ENCODE data around the gene NAAA. TPM values are rescaled to one million over a fixed set of nuclear protein-coding genes. Genes with fewer than 3 reads are reported as not detected.

NAAA gene
- total RNA-seq = 43.0 and 67.9 TPM in 2 replicates

GRCh38 chr4:75940692-75941253 lies at the start of gene NAAA:
TSS of gene NAAA (minus strand) at chr4:75941013. CDS start at chr4:75940949, 64 bp downstream.

GRCh38 chr4:75902352-75902751 lies 38.5 kb downstream of the NAAA start, which contains the start of gene PPEF2:
TSS of gene PPEF2 (minus strand) at chr4:75902452. CDS start at chr4:75896325, 6,127 bp downstream.

Other genes starting within 250 kb of the NAAA start
- gene USO1, start 216.4 kb downstream of the NAAA start, total RNA-seq = 63.8 and 77.3 TPM in 2 replicates
- not detected in 2 replicates for gene PPEF2, start 38.6 kb downstream of the NAAA start, total RNA-seq
- 20.5 and 20.6 TPM in 2 replicates for gene SDAD1, start 49.9 kb upstream of the NAAA start, total RNA-seq
- gene CXCL9, start 66.5 kb upstream of the NAAA start, total RNA-seq = not detected in 2 replicates
- not detected in 2 replicates for gene CXCL10, start 82.5 kb upstream of the NAAA start, total RNA-seq
- not detected in 2 replicates for gene CXCL11, start 95.1 kb upstream of the NAAA start, total RNA-seq
- gene ART3, start 133.7 kb upstream of the NAAA start, total RNA-seq = not detected in 2 replicates
- gene NUP54, start 207.4 kb upstream of the NAAA start, total RNA-seq = 29.2 and 30.0 TPM in 2 replicates

All from pericardium fibroblast (primary cell).